HL-60 (cell line): ENCODE results near the gene CERKL.

ENCODE experiments used
- CTCF ChIP-seq: IDR thresholded peaks from one replicate; pipeline ENCODE4 v1.5.1; 2011; ENCODE audit warnings: low read length, control low read depth, inconsistent platforms; ENCODE audit not compliant: insufficient read depth
- GABPA ChIP-seq: IDR thresholded peaks from 2 replicates; pipeline ENCODE4 v1.6.1; 2012; ENCODE audit warnings: low read depth

GRCh38 chr2:181616715-181617114, 40.2 kb downstream of the CERKL start:
- TF ChIP-seq GABPA = no peak
- no peak for TF ChIP-seq CTCF
